NT2/D1 (cell line): ENCODE data around the gene JAGN1.
"Not testable (repeated sequence)": the region's sequence is repeated elsewhere in the genome, so short reads cannot be mapped to it uniquely, and the experiment has no call there.

Source experiments
- DNase-seq: peaks from one replicate; pipeline ENCODE4 v3.0.0-alpha.2; 2011; ENCODE audit warnings: low read depth, low spot score
- H3K27me3 ChIP-seq: 2 replicates; pipeline ENCODE4 v1.6.0; 2011; ENCODE audit warnings: mild to moderate bottlenecking; ENCODE audit not compliant: insufficient read length, insufficient read depth
- H3K36me3 ChIP-seq: 2 replicates; pipeline ENCODE4 v1.6.1; 2011; ENCODE audit warnings: mild to moderate bottlenecking, low read length, mixed read lengths; ENCODE audit not compliant: insufficient read depth, insufficient read length
- H3K4me1 ChIP-seq: 2 replicates; pipeline ENCODE4 v1.5.1; 2011; ENCODE audit not compliant: insufficient read depth, insufficient read length
- H3K4me3 ChIP-seq: 2 replicates; pipeline ENCODE4 v1.5.1; 2011; ENCODE audit warnings: low read depth; ENCODE audit not compliant: insufficient read length
- H3K9ac ChIP-seq: 2 replicates; pipeline ENCODE4 v1.6.0; 2011; ENCODE audit warnings: low read depth; ENCODE audit not compliant: insufficient read length
- H3K9me3 ChIP-seq: 2 replicates; pipeline ENCODE4 v1.5.1; 2011; ENCODE audit warnings: mild to moderate bottlenecking, low read length; ENCODE audit not compliant: insufficient read depth
- SUZ12 ChIP-seq: IDR thresholded peaks from 2 replicates; pipeline ENCODE4 v1.6.1; 2011; ENCODE audit not compliant: insufficient read length, insufficient read depth; ENCODE audit errors: extremely low read depth
- YY1 ChIP-seq: IDR thresholded peaks from 2 replicates; pipeline ENCODE4 v1.6.1; 2011; ENCODE audit not compliant: insufficient read length, insufficient read depth
- ZNF274 ChIP-seq: IDR thresholded peaks from 2 replicates; pipeline ENCODE4 v1.6.1; 2011; ENCODE audit warnings: mild to moderate bottlenecking, low read depth, low read length

The JAGN1 gene

DNA sequence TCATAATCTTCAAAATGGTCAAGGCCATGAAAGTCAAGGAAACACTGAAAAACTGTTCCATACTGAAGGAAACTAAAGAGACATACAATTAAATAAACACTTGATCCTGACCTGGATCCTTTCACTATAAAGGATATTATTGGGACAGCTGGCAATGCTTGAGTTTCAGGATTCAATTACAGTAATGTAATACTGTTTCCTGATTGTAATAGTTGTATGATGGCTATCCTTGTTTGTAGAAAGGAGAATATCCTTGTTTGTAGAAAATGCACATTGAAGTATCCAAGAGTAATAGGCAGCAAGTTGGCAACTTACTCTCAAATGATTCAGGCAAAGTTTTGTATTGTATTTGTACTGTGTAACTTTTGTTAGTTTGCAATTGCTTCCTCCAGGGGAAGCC, 15.0 kb upstream of the JAGN1 start:
- Histone ChIP-seq H3K27me3 (no peaks in the 10 kb centered on the region), H3K9me3 (no peaks in the 10 kb centered on the region), H3K4me3 (no peak overlapping the region), H3K9ac (no peak overlapping the region), H3K4me1 (peaks cover 13% of the 10 kb centered on the region), H3K36me3 (no peaks in the 10 kb centered on the region)
- DNase-seq = no peak
- TF ChIP-seq ZNF274 (no peak), SUZ12 (no peak), YY1 (no peak)

DNA sequence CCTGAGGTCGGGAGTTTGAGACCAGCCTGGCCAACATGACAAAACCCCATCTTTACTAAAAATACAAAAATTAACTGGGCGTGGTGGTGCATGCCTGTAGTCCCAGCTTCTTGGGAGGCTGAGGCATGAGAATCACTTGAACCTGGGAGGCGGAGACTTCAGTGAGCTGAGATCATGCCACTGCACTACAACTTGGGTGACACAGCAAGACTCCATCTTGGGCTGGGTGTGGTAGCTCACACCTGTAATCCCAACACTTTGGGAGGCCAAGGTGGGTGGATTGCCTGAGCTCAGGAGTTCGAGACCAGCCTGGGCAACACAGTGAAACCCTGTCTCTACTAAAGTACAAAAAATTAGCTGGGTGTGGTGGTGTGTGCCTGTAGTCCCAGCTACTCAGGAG, 14.2 kb upstream of the JAGN1 start:
- DNase-seq, H3K27me3 ChIP-seq, H3K4me3 ChIP-seq, H3K36me3 ChIP-seq, H3K9ac ChIP-seq, H3K9me3 ChIP-seq: not testable (repeated sequence)
- H3K4me1 ChIP-seq = peaks cover 13% of the 10 kb centered on the region

DNA sequence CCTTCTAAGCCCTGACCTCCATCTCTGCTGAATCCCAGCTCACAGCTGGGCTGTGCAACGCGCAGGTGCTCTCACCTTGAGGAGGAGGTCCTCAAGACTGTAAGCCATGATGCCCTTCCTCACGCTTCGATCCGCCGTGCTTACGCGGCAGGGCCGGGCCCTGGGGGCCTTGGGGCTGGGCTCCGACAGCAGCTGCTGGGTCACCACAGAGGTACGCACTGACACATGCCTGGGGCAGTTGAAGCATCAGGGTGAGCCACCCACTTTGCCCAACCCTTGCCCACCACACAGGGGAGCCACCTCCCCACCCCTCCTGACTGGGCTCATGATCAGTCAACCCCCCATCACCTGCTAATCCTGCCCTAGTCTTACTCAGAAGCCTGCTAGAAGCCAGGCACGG, 13.4 kb upstream of the JAGN1 start:
- H3K4me3 ChIP-seq = no peak overlapping the region
- peaks cover 13% of the 10 kb centered on the region for H3K4me1 ChIP-seq
- H3K27me3 ChIP-seq = no peaks in the 10 kb centered on the region
- no peaks in the 10 kb centered on the region for H3K36me3 ChIP-seq
- H3K9me3 ChIP-seq = no peaks in the 10 kb centered on the region
- DNase-seq = no peak
- H3K9ac ChIP-seq = no peak overlapping the region
- TF ChIP-seq SUZ12 (no peak), ZNF274 (no peak), YY1 (no peak)

DNA sequence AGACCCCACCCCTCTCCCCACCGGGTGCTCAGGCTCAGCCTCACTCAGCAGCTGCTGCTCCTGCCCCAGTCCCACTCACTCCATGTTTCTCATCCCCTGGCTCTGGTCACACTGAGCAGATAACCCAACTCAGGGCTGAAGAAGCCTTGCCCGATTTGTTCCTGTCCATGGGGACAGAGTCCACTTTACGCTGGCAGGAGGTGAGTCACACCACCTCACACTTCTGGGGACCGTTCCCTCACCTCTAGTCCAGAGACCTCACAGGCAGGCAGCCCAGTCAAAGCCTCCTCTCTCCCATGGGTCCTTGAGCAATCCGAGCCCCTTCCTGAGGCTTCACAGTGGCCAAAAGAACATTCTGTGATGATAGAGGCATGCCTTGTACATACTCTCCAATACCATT, 11.7 kb upstream of the JAGN1 start:
- Histone ChIP-seq H3K36me3 (no peaks in the 10 kb centered on the region), H3K9me3 (no peaks in the 10 kb centered on the region), H3K9ac (no peak overlapping the region), H3K27me3 (no peaks in the 10 kb centered on the region), H3K4me3 (no peak overlapping the region), H3K4me1 (peaks cover 15% of the 10 kb centered on the region)
- DNase-seq = no peak
- TF ChIP-seq ZNF274 (no peak), SUZ12 (no peak), YY1 (no peak)

DNA sequence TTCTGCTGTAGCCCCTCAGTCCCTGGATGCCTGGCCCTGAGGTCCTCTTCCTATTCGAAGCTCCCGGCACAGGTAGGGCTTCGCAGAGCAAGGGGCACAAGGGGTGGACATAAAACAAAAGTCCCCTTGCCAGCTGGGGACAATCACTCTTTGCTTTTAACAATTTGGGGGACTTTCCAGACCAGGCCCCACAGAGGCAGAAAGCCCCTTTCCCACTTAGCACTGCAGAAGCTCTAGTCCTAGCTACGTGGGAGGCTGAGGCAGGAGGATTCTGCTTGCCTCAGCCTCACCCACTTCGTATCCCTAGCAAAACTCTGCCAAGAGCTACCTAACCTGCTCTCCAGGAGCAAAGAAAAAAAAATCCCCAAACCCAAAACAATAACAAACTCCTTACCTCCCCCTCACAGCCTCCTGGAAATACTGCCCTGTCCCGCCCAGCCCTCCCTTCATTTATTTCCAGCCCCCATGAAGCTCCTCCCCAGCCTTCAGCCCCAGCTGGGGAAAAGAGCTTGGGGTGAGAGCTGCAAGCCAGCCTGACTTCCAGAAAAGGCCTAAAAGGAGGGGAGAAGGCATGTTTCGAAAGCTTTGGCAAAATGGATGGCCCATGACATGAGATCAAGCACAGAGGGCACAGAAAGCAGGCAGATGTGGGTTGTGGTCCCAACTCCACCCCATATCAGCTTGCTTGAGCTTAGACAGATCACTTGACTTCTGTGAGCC, 10.4 kb upstream of the JAGN1 start, which contains the start of gene CIDEC:
Gene CIDEC (minus strand): TSS at position 424 of the 720 bp plus-strand sequence. CDS start 1,767 bp downstream, outside the sequence.
- Histone ChIP-seq H3K9ac (peak within 1 kb of the TSS; percentile 57), H3K36me3 (no peaks in the 10 kb centered on the region), H3K27me3 (no peaks in the 10 kb centered on the region), H3K4me1 (peaks cover 19% of the 10 kb centered on the region), H3K9me3 (no peaks in the 10 kb centered on the region), H3K4me3 (no peak within 1 kb of the TSS)
- TF ChIP-seq YY1 = no peak
- no peak for TF ChIP-seq SUZ12
- no peak for TF ChIP-seq ZNF274
- no peak for DNase-seq

DNA sequence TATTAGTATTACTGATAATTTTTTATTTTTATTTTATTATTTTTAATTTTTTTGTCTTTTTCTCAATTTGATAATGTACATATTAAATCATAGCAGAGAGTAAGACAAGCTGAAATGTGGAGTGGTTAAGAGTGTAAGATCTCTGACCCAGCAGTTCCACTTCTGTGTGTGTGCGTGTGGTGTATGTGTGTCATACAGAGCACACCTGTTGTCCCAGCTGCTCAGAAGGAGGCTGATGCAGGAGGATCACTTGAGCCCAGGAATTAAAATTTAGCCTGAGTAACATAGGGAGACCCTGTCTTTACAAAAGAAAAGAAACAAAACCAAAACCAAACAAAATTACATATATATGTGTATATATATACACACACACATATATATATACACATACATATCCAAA, 9.0 kb upstream of the JAGN1 start:
- no peak overlapping the region for H3K4me3 ChIP-seq
- TF ChIP-seq YY1 (no peak), ZNF274 (no peak), SUZ12 (no peak)
- no peaks in the 10 kb centered on the region for H3K9me3 ChIP-seq
- H3K4me1 ChIP-seq = peaks cover 19% of the 10 kb centered on the region
- no peak overlapping the region for H3K9ac ChIP-seq
- DNase-seq = no peak
- no peaks in the 10 kb centered on the region for H3K36me3 ChIP-seq
- H3K27me3 ChIP-seq = no peaks in the 10 kb centered on the region

DNA sequence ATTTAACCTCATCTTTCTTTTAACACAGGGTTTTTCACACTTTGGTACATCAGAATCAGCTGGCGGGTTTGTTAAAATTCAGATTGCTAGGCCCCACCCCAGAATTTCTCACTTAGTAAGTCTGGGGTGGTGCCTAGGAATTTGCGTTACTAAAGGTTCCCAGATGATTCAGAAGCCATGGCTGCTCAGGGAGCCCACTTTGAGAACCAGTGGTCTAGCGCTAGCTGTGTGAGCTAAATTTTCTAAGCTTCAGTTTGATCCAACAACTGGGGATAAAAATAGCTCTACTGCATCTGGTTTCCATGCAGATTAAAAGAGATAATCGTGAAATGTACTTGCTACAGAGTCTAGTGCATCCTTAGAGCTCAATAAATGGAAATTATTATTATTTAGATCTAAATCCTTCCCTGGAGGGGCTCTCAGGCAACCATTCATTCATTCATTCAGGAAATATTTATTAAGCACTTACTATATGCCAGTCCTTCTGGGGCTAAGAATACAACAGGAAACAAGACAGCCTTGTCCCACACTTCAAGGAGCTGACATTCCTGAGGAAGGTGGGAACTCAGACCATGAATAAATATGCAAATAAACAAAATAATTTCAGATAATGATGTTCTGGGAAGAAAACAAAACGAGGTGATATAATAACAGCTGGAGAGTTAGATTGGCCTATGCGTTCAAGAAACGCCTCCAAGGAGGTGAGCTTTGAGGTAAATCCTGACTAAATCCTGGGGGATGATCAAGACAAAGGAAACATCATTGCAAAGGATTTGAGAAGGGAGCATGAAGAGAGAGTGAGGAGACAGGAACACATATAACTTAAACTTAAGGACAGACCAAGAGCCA, 6.5 kb upstream of the JAGN1 start:
- no peak overlapping the region for H3K4me3 ChIP-seq
- H3K9me3 ChIP-seq = no peaks in the 10 kb centered on the region
- H3K36me3 ChIP-seq = no peaks in the 10 kb centered on the region
- H3K27me3 ChIP-seq = no peaks in the 10 kb centered on the region
- H3K9ac ChIP-seq = no peak overlapping the region
- TF ChIP-seq SUZ12 (no peak), YY1 (no peak), ZNF274 (no peak)
- no peak for DNase-seq
- peaks cover 7% of the 10 kb centered on the region for H3K4me1 ChIP-seq
